ENCODE measurements around the gene TGFBR3.

TGFBR3 gene

DNA sequence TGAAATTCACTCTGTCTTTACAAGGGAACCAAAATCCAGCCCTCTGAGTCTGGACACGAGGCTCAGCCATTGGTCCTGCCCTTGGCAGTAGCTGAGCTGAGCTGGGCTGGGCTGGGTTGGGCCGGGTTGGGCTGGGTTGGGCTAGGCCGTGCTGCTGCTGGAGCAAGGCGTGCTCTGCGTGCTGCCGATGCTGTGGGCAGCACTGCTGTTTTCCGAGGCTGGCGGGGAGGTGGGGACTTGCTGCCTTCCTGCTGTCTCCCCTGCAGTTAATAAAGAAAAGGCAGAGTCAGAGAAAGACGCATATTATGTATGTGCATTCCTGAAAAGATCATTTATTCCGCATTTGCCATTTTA lies 202.4 kb downstream of the TGFBR3 start:
- Histone ChIP-seq H3K27ac (no peak overlapping the region), H3K36me3 (replicated peaks) (no peaks in the 10 kb centered on the region), H3K27me3 (replicated peaks) (no peaks in the 10 kb centered on the region), H3K4me3 (ENCODE audit: low read depth, low read length) (no peak overlapping the region)
- TF ChIP-seq CTCF (IDR thresholded peaks at IDR 0.05; ENCODE audit: low read depth, low read length, missing control alignments): no peak
- no peak for DNase-seq
- in situ Hi-C loops (cut with HindIII; ENCODE audit: low pct_ligation_motif_present, low sequenced_read_pairs): no loop called here

DNA sequence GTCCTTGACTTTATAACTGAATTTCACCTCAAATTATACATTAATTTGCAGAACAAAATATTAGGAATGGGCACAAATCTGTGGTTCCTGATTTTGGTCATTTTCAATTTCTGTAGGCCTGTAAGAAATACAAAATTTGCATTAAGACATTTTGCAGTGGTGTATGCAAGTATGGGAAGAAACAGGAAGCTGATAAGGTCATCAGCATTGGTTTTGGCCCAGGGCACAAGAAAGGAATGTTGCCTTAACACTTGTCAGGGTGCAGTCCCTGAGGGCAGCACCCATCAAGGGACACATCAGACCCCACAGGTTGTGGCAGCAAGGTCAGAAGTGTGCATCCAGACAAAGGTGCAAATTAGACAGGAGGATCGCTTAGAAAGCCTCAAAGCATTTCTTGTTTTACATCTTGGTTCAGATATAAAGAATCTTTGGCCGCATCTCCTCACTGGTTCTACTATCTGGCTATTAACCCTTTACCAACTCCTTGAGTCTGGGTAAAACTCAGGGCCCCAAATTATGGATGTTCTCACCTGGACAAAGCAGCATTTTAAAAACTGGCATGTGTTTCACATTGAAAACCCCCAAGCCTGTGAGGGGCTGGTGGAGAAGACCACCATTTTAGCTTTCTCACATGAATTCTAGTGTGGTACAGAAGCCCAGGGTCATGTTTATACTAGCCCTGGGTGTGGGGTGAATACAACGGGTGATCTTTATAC lies 202.9 kb downstream of the TGFBR3 start:
- in situ Hi-C loops (cut with HindIII; ENCODE audit: low pct_ligation_motif_present, low sequenced_read_pairs): no loop called here
- TF ChIP-seq CTCF (IDR thresholded peaks at IDR 0.05; ENCODE audit: low read depth, low read length, missing control alignments): no peak
- Histone ChIP-seq H3K36me3 (replicated peaks) (no peaks in the 10 kb centered on the region), H3K4me3 (ENCODE audit: low read depth, low read length) (no peak overlapping the region), H3K27me3 (replicated peaks) (no peaks in the 10 kb centered on the region), H3K27ac (no peak overlapping the region)
- DNase-seq: no peak

DNA sequence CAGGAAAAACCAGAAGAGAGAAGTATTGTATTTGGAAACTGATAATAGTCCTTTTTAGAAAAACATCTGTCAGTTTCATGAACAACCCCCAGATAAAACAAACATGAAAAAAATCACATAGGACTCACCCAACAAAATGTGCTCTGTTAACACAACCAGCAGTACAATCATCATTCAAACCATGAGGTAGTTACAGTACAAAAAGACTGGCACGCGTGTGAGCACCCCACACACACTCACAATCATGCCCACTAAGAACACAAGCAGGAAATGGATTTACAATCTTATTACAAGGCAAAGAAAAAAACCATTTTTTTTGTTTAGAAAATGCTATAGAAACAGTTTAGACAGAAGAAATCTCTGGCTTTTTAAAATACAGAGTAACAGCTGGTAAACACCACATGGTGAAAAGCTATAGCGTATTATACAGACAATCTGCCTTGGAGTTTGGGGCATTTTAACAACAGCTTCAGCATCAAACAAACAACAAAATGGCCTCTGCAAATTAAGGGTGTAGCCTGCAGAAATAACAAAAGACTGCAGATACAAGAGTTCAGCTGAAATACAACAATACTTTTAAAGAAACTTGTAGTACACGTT lies 205.3 kb downstream of the TGFBR3 start:
- H3K27me3 ChIP-seq (replicated peaks): no peaks in the 10 kb centered on the region
- H3K36me3 ChIP-seq (replicated peaks): no peaks in the 10 kb centered on the region
- in situ Hi-C loops (cut with HindIII; ENCODE audit: low pct_ligation_motif_present, low sequenced_read_pairs): no loop called here
- no peak for TF ChIP-seq CTCF (IDR thresholded peaks at IDR 0.05; ENCODE audit: low read depth, low read length, missing control alignments)
- no peak overlapping the region for H3K4me3 ChIP-seq (ENCODE audit: low read depth, low read length)
- H3K27ac ChIP-seq: no peak overlapping the region
- no peak for DNase-seq

GRCh38 chr1:91679446-91679845 lies 206.5 kb downstream of the TGFBR3 start:
- no peak for DNase-seq
- in situ Hi-C loops (cut with HindIII; ENCODE audit: low pct_ligation_motif_present, low sequenced_read_pairs): no loop called here
- TF ChIP-seq CTCF (IDR thresholded peaks at IDR 0.05; ENCODE audit: low read depth, low read length, missing control alignments): no peak
- Histone ChIP-seq H3K4me3 (ENCODE audit: low read depth, low read length) (no peak overlapping the region), H3K27ac (no peak overlapping the region), H3K36me3 (replicated peaks) (no peaks in the 10 kb centered on the region), H3K27me3 (replicated peaks) (no peaks in the 10 kb centered on the region)

- DNase-seq: no peak
- Histone ChIP-seq H3K27me3 (replicated peaks) (no peaks in the 10 kb centered on the region), H3K36me3 (replicated peaks) (no peaks in the 10 kb centered on the region), H3K4me3 (ENCODE audit: low read depth, low read length) (no peak overlapping the region), H3K27ac (no peak overlapping the region)
- in situ Hi-C loops (cut with HindIII; ENCODE audit: low pct_ligation_motif_present, low sequenced_read_pairs): no loop called here
- no peak for TF ChIP-seq CTCF (IDR thresholded peaks at IDR 0.05; ENCODE audit: low read depth, low read length, missing control alignments)
These were observed 209.9 kb downstream of the TGFBR3 start for GRCh38 chr1:91676030-91676429.

GRCh38 chr1:91674107-91674506 lies 211.8 kb downstream of the TGFBR3 start:
- H3K27ac ChIP-seq: no peak overlapping the region
- no peak overlapping the region for H3K4me3 ChIP-seq (ENCODE audit: low read depth, low read length)
- DNase-seq: no peak
- no peak for TF ChIP-seq CTCF (IDR thresholded peaks at IDR 0.05; ENCODE audit: low read depth, low read length, missing control alignments)
- in situ Hi-C loops (cut with HindIII; ENCODE audit: low pct_ligation_motif_present, low sequenced_read_pairs): no loop called here
- H3K36me3 ChIP-seq (replicated peaks): no peaks in the 10 kb centered on the region
- no peaks in the 10 kb centered on the region for H3K27me3 ChIP-seq (replicated peaks)
